ENCODE results near the gene NRXN3. TPM values are rescaled to one million over a fixed set of nuclear protein-coding genes. Genes with fewer than 3 reads are reported as not detected.

The NRXN3 gene
- total and polyA plus RNA-seq, 8 donors = 0.29 to 41.1 (median 9.1) TPM

GRCh38 chr14:79177106-79177505 lies 1006.9 kb downstream of the NRXN3 start:
- H3K4me3 ChIP-seq = no peak overlapping the region
- intact Hi-C loops (cut with DNase I; ENCODE audit: low total_unique reads) = no loop called here
- no peaks in the 10 kb centered on the region for H3K27me3 ChIP-seq
- TF ChIP-seq EP300 (IDR thresholded peaks at IDR 0.05) (no peak), POLR2A (IDR thresholded peaks at IDR 0.05) (no peak), POLR2AphosphoS5 (IDR thresholded peaks at IDR 0.05) (no peak)
- TF ChIP-seq, protein P1, sequence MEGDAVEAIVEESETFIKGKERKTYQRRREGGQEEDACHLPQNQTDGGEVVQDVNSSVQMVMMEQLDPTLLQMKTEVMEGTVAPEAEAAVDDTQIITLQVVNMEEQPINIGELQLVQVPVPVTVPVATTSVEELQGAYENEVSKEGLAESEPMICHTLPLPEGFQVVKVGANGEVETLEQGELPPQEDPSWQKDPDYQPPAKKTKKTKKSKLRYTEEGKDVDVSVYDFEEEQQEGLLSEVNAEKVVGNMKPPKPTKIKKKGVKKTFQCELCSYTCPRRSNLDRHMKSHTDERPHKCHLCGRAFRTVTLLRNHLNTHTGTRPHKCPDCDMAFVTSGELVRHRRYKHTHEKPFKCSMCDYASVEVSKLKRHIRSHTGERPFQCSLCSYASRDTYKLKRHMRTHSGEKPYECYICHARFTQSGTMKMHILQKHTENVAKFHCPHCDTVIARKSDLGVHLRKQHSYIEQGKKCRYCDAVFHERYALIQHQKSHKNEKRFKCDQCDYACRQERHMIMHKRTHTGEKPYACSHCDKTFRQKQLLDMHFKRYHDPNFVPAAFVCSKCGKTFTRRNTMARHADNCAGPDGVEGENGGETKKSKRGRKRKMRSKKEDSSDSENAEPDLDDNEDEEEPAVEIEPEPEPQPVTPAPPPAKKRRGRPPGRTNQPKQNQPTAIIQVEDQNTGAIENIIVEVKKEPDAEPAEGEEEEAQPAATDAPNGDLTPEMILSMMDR (IDR thresholded peaks at IDR 0.05) = no peak
- H3K36me3 ChIP-seq = no peaks in the 10 kb centered on the region
- H3K27ac ChIP-seq = no peak overlapping the region
- H3K4me1 ChIP-seq = no peaks in the 10 kb centered on the region
- DNase-seq = no peak
- WGBS, 5 donors = 57 to 73% (median 61%) methylated on average over 4 of the region's 4 CpGs
- H3K9me3 ChIP-seq = no peaks in the 10 kb centered on the region

- no peaks in the 10 kb centered on the region for H3K36me3 ChIP-seq
- intact Hi-C loops (cut with DNase I; ENCODE audit: low total_unique reads) = no loop called here
- no peak for DNase-seq
- no peaks in the 10 kb centered on the region for H3K27me3 ChIP-seq
- no peaks in the 10 kb centered on the region for H3K9me3 ChIP-seq
- H3K4me3 ChIP-seq = no peak overlapping the region
- H3K27ac ChIP-seq = no peak overlapping the region
- TF ChIP-seq POLR2AphosphoS5 (IDR thresholded peaks at IDR 0.05) = no peak
- no peak for TF ChIP-seq EP300 (IDR thresholded peaks at IDR 0.05)
- no peak for TF ChIP-seq POLR2A (IDR thresholded peaks at IDR 0.05)
- TF ChIP-seq, protein P1 (IDR thresholded peaks at IDR 0.05) = no peak
- no peaks in the 10 kb centered on the region for H3K4me1 ChIP-seq
Measured at GRCh38 chr14:79178719-79179118, 1008.5 kb downstream of the NRXN3 start.

- no peak overlapping the region for H3K4me3 ChIP-seq
- 65 to 78% (median 76%) methylated on average over 4 of the region's 4 CpGs for WGBS, 5 donors
- no peaks in the 10 kb centered on the region for H3K36me3 ChIP-seq
- no peak overlapping the region for H3K27ac ChIP-seq
- no peaks in the 10 kb centered on the region for H3K27me3 ChIP-seq
- H3K4me1 ChIP-seq = no peaks in the 10 kb centered on the region
- no peaks in the 10 kb centered on the region for H3K9me3 ChIP-seq
- no peak for DNase-seq
- TF ChIP-seq POLR2AphosphoS5 (IDR thresholded peaks at IDR 0.05) (no peak), POLR2A (IDR thresholded peaks at IDR 0.05) (no peak)
- intact Hi-C loops (cut with DNase I; ENCODE audit: low total_unique reads) = no loop called here
Measured at GRCh38 chr14:79179985-79180384, 1009.8 kb downstream of the NRXN3 start.

DNA sequence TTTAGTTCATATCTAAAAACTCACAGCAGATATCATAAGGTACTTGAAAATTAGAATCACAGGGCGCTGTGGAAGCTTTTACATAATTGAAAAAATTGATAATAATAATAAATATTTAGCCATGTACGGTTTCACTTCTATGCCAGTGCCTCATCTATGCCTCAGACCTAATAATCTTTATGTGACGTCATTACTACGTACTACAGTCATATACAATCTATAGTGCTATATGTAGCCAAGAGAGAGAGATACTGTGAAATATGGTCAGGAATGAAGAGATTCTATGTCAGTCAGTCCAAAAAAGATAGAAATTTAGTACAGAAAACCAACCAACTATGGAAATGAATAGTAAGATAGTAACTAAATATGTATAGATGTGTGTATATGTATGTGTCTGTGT lies 1010.5 kb downstream of the NRXN3 start:
- intact Hi-C loops (cut with DNase I; ENCODE audit: low total_unique reads) = no loop called here
- TF ChIP-seq, protein P1 (IDR thresholded peaks at IDR 0.05) = no peak
- no peak for TF ChIP-seq EP300 (IDR thresholded peaks at IDR 0.05)
- no peak for TF ChIP-seq POLR2A (IDR thresholded peaks at IDR 0.05)
- TF ChIP-seq POLR2AphosphoS5 (IDR thresholded peaks at IDR 0.05) = no peak
- 86 to 90% (median 88%) methylated on average over 4 of the region's 4 CpGs for WGBS, 5 donors

DNA sequence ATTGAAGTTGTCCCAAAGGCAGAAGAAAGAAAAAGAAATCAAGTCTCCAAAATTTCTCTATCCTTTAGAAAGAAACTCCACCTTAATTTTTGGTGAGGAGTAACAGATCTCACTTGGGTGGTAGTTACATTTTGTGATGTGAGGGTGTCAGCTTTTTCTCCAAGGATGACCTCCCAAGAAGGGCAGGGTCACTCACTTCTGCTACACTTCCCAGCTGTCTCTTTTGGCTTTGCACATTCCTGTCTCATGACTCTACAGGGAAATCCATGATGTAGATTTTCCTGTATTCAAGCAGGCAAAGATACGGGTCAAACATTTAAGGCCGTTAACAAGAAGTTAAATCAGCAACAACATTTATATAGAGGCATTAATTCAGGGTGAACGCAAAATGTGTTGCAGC lies 1016.4 kb downstream of the NRXN3 start:
- intact Hi-C loops (cut with DNase I; ENCODE audit: low total_unique reads) = no loop called here
- Histone ChIP-seq H3K36me3 (no peaks in the 10 kb centered on the region), H3K27me3 (no peaks in the 10 kb centered on the region), H3K4me3 (no peak overlapping the region), H3K27ac (no peak overlapping the region), H3K9me3 (no peaks in the 10 kb centered on the region), H3K4me1 (no peaks in the 10 kb centered on the region)
- TF ChIP-seq, protein P1 (IDR thresholded peaks at IDR 0.05) = no peak
- TF ChIP-seq EP300 (IDR thresholded peaks at IDR 0.05) = no peak
- no peak for TF ChIP-seq POLR2A (IDR thresholded peaks at IDR 0.05)
- no peak for TF ChIP-seq POLR2AphosphoS5 (IDR thresholded peaks at IDR 0.05)
- 55 to 83% (median 77%) methylated on average over 3 of the region's 3 CpGs for WGBS, 5 donors
- no peak for DNase-seq

More for the DNA sequence above, 1010.5 kb downstream of the NRXN3 start:
- DNase-seq = no peak
- Histone ChIP-seq H3K27me3 (no peaks in the 10 kb centered on the region), H3K9me3 (no peaks in the 10 kb centered on the region), H3K4me1 (no peaks in the 10 kb centered on the region), H3K36me3 (no peaks in the 10 kb centered on the region), H3K4me3 (no peak overlapping the region), H3K27ac (no peak overlapping the region)

All from stomach (tissue), 9 donors.